ENCODE results near the gene FNDC11. TPM values are rescaled to one million over a fixed set of nuclear protein-coding genes. Genes with fewer than 3 reads are reported as not detected.

FNDC11 gene
- total RNA-seq, 5 donors from 2014 or later (not counting 1 experiment from before 2014, with no cell fraction given), result 0.38 to 1.8 (median 0.70) TPM

- Mint-ChIP-seq H3K36me3 (peaks cover 7% of the 10 kb centered on the region), H3K27ac (no peak overlapping the region), H3K4me1 (peaks cover 15 to 30% (median 23%) of the 10 kb centered on the region in 3 donors), H3K9me3 (no peaks in the 10 kb centered on the region), H3K4me3 (no peak overlapping the region), H3K27me3 (no peaks in the 10 kb centered on the region)
- Histone ChIP-seq H3K4me3 (ENCODE audit: control insufficient read depth in 1 of 2, extremely low read depth in 1 of 2, low read length in 1 of 2) (no peak overlapping the region), H3K36me3 (ENCODE audit: control insufficient read depth in 2 of 2, extremely low read depth in 1 of 2, insufficient read depth in 1 of 2, low read length in 1 of 2) (peaks cover 11 to 32% of the 10 kb centered on the region in 2 donors), H3K9me3 (no peaks in the 10 kb centered on the region), H3K27ac (ENCODE audit: low read length) (no peak overlapping the region), H3K27me3 (replicated peaks in 1 of 2; ENCODE audit: control insufficient read depth in 2 of 2, extremely low read depth in 1 of 2, insufficient read depth in 2 of 2, low read length in 1 of 2) (peaks cover 0 to 9% of the 10 kb centered on the region in 2 experiments), H3K4me1 (ENCODE audit: control insufficient read depth in 1 of 2, extremely low read depth in 1 of 2, insufficient read depth in 2 of 2, low read length in 2 of 2) (peaks cover 3 to 39% of the 10 kb centered on the region in 2 experiments)
- no peak for DNase-seq
- CTCF ChIA-PET, result no interaction called here
- ATAC-seq (replicated peaks in 1 of 4), result no peak
- POLR2A ChIA-PET, result no interaction called here
- 95% methylated on average over 43 of the region's 43 CpGs for WGBS (ENCODE audit: insufficient coverage)
Measured at GRCh38 chr20:63565699-63566335, 11.9 kb downstream of the FNDC11 start.

GRCh38 chr20:63566395-63567135 is 12.6 kb downstream of the FNDC11 start:
- no peak overlapping the region for H3K27ac Mint-ChIP-seq
- WGBS (ENCODE audit: insufficient coverage), result 94% methylated on average over 36 of the region's 46 CpGs
- H3K4me3 Mint-ChIP-seq, result peak overlapping the region in 1 of 3 donors; percentile 73
- CTCF ChIA-PET, result no interaction called here
- Histone ChIP-seq H3K36me3 (ENCODE audit: control insufficient read depth in 2 of 2, extremely low read depth in 1 of 2, insufficient read depth in 1 of 2, low read length in 1 of 2) (peaks cover 11 to 25% of the 10 kb centered on the region in 2 donors), H3K27ac (ENCODE audit: low read length) (no peak overlapping the region), H3K4me3 (ENCODE audit: control insufficient read depth in 1 of 2, extremely low read depth in 1 of 2, low read length in 1 of 2) (no peak overlapping the region), H3K27me3 (replicated peaks in 1 of 2; ENCODE audit: control insufficient read depth in 2 of 2, extremely low read depth in 1 of 2, insufficient read depth in 2 of 2, low read length in 1 of 2) (peaks cover 0 to 9% of the 10 kb centered on the region in 2 experiments), H3K4me1 (ENCODE audit: control insufficient read depth in 1 of 2, extremely low read depth in 1 of 2, insufficient read depth in 2 of 2, low read length in 2 of 2) (peaks cover 3 to 39% of the 10 kb centered on the region in 2 experiments), H3K9me3 (no peaks in the 10 kb centered on the region)
- peaks cover 15 to 30% (median 23%) of the 10 kb centered on the region in 3 donors for H3K4me1 Mint-ChIP-seq
- no peak for DNase-seq
- ATAC-seq (replicated peaks in 1 of 4), result no peak
- POLR2A ChIA-PET, result no interaction called here
- no peaks in the 10 kb centered on the region for H3K9me3 Mint-ChIP-seq
- peaks cover 7% of the 10 kb centered on the region for H3K36me3 Mint-ChIP-seq
- H3K27me3 Mint-ChIP-seq, result no peaks in the 10 kb centered on the region

- Histone ChIP-seq H3K27me3 (replicated peaks in 1 of 2; ENCODE audit: control insufficient read depth in 2 of 2, extremely low read depth in 1 of 2, insufficient read depth in 2 of 2, low read length in 1 of 2) (peaks cover 0 to 13% of the 10 kb centered on the region in 2 experiments), H3K4me1 (ENCODE audit: control insufficient read depth in 1 of 2, extremely low read depth in 1 of 2, insufficient read depth in 2 of 2, low read length in 2 of 2) (peaks cover 3 to 43% of the 10 kb centered on the region in 2 experiments), H3K36me3 (ENCODE audit: control insufficient read depth in 2 of 2, extremely low read depth in 1 of 2, insufficient read depth in 1 of 2, low read length in 1 of 2) (peaks cover 7 to 25% of the 10 kb centered on the region in 2 donors), H3K27ac (ENCODE audit: low read length) (peak overlapping the region; percentile 12), H3K4me3 (ENCODE audit: control insufficient read depth in 1 of 2, extremely low read depth in 1 of 2, low read length in 1 of 2) (peak overlapping the region in 1 of 2 donors; percentile 47), H3K9me3 (no peaks in the 10 kb centered on the region)
- Mint-ChIP-seq H3K27ac (no peak overlapping the region), H3K4me1 (peaks cover 15 to 30% (median 23%) of the 10 kb centered on the region in 3 donors), H3K27me3 (no peaks in the 10 kb centered on the region), H3K9me3 (no peaks in the 10 kb centered on the region), H3K36me3 (peaks cover 7% of the 10 kb centered on the region), H3K4me3 (peak overlapping the region in 1 of 3 donors; percentile 73)
- ChIA-PET CTCF (no interaction called here), POLR2A (no interaction called here)
- ATAC-seq (replicated peaks in 1 of 4) (peak in 2 of 4 experiments; percentile 1 to 4), DNase-seq (peak in 2 of 35 experiments; percentile 28 to 40)
- WGBS (ENCODE audit: insufficient coverage), result 68% methylated on average over 13 of the region's 22 CpGs
Measured at GRCh38 chr20:63567136-63567385, 13.1 kb downstream of the FNDC11 start.

- peaks cover 0 to 14% of the 10 kb centered on the region in 2 experiments for H3K27me3 ChIP-seq (replicated peaks in 1 of 2; ENCODE audit: control insufficient read depth in 2 of 2, extremely low read depth in 1 of 2, insufficient read depth in 2 of 2, low read length in 1 of 2)
- no peaks in the 10 kb centered on the region for H3K9me3 ChIP-seq
- ChIA-PET CTCF (no interaction called here), POLR2A (no interaction called here)
- Mint-ChIP-seq H3K4me3 (peak overlapping the region; percentile 56 to 73 (median 69)), H3K9me3 (no peaks in the 10 kb centered on the region), H3K4me1 (peaks cover 15 to 30% (median 23%) of the 10 kb centered on the region in 3 donors), H3K36me3 (peaks cover 7% of the 10 kb centered on the region), H3K27ac (peak overlapping the region; percentile 16 to 49), H3K27me3 (no peaks in the 10 kb centered on the region)
- WGBS (ENCODE audit: insufficient coverage), result 27% methylated on average over 31 of the region's 37 CpGs
- H3K4me3 ChIP-seq (ENCODE audit: control insufficient read depth in 1 of 2, extremely low read depth in 1 of 2, low read length in 1 of 2), result peak overlapping the region; percentile 35 to 47
- H3K4me1 ChIP-seq (ENCODE audit: control insufficient read depth in 1 of 2, extremely low read depth in 1 of 2, insufficient read depth in 2 of 2, low read length in 2 of 2), result peaks cover 3 to 48% of the 10 kb centered on the region in 2 experiments
- H3K36me3 ChIP-seq (ENCODE audit: control insufficient read depth in 2 of 2, extremely low read depth in 1 of 2, insufficient read depth in 1 of 2, low read length in 1 of 2), result peaks cover 3 to 26% of the 10 kb centered on the region in 2 donors
- peak in 32 of 35 experiments; percentile 18 to 70 (median 47) for DNase-seq
- ATAC-seq (replicated peaks in 1 of 4), result peak; percentile 51 to 67 (median 60)
- H3K27ac ChIP-seq (ENCODE audit: low read length), result peak overlapping the region; percentile 47
Measured at GRCh38 chr20:63567386-63568169, 13.6 kb downstream of the FNDC11 start.

- CTCF ChIA-PET, result interaction anchor here in 1 of 2 donors (0.5 kb wide), 1 partner anchor 213 kb away, joined by 3 read pairs; no protein-coding TSS in a partner anchor
- WGBS (ENCODE audit: insufficient coverage), result 23% methylated on average over 39 of the region's 43 CpGs
- H3K27me3 Mint-ChIP-seq, result no peaks in the 10 kb centered on the region
Measured at GRCh38 chr20:63568170-63568981, 14.4 kb downstream of the FNDC11 start.

More at GRCh38 chr20:63568170-63568981, 14.4 kb downstream of the FNDC11 start:
- ATAC-seq (replicated peaks in 1 of 4), result peak; percentile 27 to 49 (median 38)
- H3K4me1 Mint-ChIP-seq, result peaks cover 15 to 30% (median 23%) of the 10 kb centered on the region in 3 donors
- peak in 1 of 35 experiments; percentile 24 for DNase-seq
- POLR2A ChIA-PET, result no interaction called here
- Histone ChIP-seq H3K4me1 (ENCODE audit: control insufficient read depth in 1 of 2, extremely low read depth in 1 of 2, insufficient read depth in 2 of 2, low read length in 2 of 2) (peaks cover 3 to 56% of the 10 kb centered on the region in 2 experiments), H3K27me3 (replicated peaks in 1 of 2; ENCODE audit: control insufficient read depth in 2 of 2, extremely low read depth in 1 of 2, insufficient read depth in 2 of 2, low read length in 1 of 2) (peaks cover 0 to 21% of the 10 kb centered on the region in 2 experiments), H3K27ac (ENCODE audit: low read length) (peak overlapping the region; percentile 29), H3K36me3 (ENCODE audit: control insufficient read depth in 2 of 2, extremely low read depth in 1 of 2, insufficient read depth in 1 of 2, low read length in 1 of 2) (peaks cover 5 to 23% of the 10 kb centered on the region in 2 donors), H3K9me3 (no peaks in the 10 kb centered on the region), H3K4me3 (ENCODE audit: control insufficient read depth in 1 of 2, extremely low read depth in 1 of 2, low read length in 1 of 2) (peak overlapping the region; percentile 35 to 47)
- H3K36me3 Mint-ChIP-seq, result peaks cover 7% of the 10 kb centered on the region
- no peaks in the 10 kb centered on the region for H3K9me3 Mint-ChIP-seq
- peak overlapping the region; percentile 56 to 73 (median 69) for H3K4me3 Mint-ChIP-seq
- H3K27ac Mint-ChIP-seq, result peak overlapping the region; percentile 16 to 49

Measured in T-cell (primary cell).